Daoy (cell line): Measurements from ENCODE around the gene DEFB110. TPM values are rescaled to one million over a fixed set of nuclear protein-coding genes. Genes with fewer than 3 reads are reported as not detected.

Source experiments
- DNase-seq: peaks from one replicate; pipeline ENCODE4 v3.0.0-alpha.2; 2015; ENCODE audit warnings: low read depth
- total RNA-seq: library from RNA; depleted of rRNA; stranded (reverse); fragments of >200 nt; shearing (Covaris generic); gene quantifications from 2 replicates; pipeline ENCODE4 v1.2.3, GENCODE V29; 2014; rRNA removed

Gene DEFB110
- not detected in 2 replicates for total RNA-seq

DNA sequence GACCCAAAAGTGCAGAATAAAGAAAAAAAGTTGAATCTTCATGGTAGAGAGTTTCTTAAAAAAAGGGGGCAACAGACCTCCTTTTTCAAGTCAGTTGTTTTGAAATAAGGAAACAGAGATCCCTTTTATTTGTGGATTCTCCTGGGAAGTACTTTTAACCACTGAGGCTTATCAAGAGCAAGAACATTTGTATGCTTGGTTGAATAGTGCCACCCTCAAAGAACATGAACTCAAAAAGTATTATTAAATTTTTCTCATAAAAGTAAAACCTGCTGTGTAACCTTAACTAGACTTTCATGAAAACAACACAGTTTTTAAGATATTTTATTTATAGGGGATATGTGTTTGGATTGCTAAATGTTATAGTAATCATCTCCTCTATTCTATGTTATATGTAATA lies at the start of gene DEFB110:
Gene DEFB110, minus strand, starts transcription at position 101 of the 400 bp plus-strand sequence. Its CDS starts 59 bp downstream, at position 42.
- no peak for DNase-seq

- no peak for DNase-seq
Measured at GRCh38 chr6:50070101-50070500, 48.3 kb upstream of the DEFB110 start.

- no peak for DNase-seq
Measured at GRCh38 chr6:50062051-50062450, 40.3 kb upstream of the DEFB110 start.

GRCh38 chr6:50056242-50056641 lies 34.4 kb upstream of the DEFB110 start:
- DNase-seq: no peak

- no peak for DNase-seq
Measured at GRCh38 chr6:50049829-50050228, 28.0 kb upstream of the DEFB110 start, which contains the start of gene DEFB112. Gene DEFB112, minus strand, starts transcription at chr6:50049929. Its CDS starts 60 bp downstream, at chr6:50049869.

DNA sequence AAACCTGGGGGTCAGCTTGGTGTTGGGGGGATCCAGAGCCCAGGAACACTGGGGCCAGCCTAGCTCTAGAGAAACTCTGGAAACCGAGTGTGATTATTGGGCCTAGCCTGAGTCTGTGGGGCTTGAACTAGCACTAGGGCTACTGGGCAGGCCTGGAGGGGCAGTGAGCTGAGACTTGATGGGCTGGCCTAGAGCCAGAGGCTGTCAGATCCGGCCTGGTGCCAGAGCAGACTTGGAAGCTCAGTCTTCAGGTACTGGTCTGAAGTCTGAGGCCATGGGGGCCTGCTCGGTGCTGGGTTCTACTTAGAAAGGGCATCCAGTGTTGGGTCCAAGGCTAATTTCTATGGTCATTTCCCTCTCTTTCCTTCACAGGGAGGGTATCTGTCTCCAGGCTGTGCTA lies 25.2 kb upstream of the DEFB110 start:
- no peak for DNase-seq

GRCh38 chr6:50030777-50031562 lies 9.2 kb upstream of the DEFB110 start:
- peak; percentile 49 for DNase-seq

- DNase-seq: no peak
Measured at GRCh38 chr6:50030350-50030749, 8.6 kb upstream of the DEFB110 start.

DNA sequence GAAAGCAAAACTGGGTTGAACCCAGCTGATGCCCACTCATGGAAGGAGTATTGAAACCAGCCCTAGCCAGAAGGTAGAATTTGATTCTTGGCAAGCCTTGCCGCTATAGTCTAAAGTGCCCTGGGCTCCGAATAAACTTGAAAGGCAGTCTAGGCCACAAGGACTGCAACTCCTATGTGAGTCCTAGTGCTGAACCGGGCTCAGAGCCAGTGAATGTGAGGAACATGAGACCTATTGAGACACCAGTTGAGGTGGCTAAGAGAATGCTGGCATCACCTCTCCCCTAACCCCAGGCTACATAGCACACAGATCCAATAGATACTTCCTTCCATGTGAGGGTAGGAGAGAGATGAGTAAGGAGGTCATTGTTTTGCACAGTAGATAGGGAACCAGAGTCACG lies 3.5 kb upstream of the DEFB110 start:
- DNase-seq: no peak

GRCh38 chr6:50007819-50008218 lies 14.0 kb downstream of the DEFB110 start:
- DNase-seq: peak; percentile 11

GRCh38 chr6:50003139-50003538 lies 18.7 kb downstream of the DEFB110 start:
- no peak for DNase-seq

GRCh38 chr6:49995278-49995677 lies 26.5 kb downstream of the DEFB110 start:
- DNase-seq: no peak

GRCh38 chr6:49988900-49989299 lies 32.9 kb downstream of the DEFB110 start:
- no peak for DNase-seq

DNA sequence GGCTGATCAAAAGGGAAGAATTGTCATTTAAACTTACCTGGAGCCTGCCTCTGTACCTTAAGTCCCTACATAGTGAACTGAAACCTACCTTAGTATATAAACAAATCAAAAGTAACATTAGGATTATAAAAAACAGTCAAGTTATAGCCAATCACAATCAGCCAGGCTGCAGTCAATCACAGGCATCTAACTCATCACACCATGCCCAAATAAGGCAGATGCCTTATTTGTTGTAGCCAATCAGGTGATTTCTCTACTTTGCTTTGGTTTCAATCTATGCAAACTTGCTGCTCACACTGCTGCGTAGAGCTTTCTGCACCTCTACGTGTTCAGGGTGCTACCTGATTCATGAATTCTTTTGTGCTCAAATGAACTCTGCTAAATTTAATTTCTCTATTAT lies 34.0 kb downstream of the DEFB110 start:
- DNase-seq: no peak

DNA sequence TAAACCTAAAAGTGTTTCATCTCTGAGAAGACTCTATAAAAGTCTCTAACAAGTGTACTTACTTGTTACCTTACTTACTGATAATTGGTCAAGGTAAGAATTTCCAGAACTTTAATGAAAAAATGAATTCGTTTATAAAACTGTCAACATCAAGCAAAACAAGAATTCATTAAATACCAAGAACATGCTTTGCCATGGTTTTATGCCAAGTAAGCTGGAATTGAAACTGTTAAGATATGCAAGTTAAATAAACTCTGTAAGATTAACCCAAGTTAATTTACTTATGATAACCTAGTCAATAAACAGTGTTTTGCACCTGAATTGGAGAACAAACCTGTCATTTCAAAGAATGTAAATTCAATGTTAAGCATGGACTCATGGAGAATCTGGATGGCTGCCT lies 35.2 kb downstream of the DEFB110 start:
- DNase-seq: no peak

- DNase-seq: no peak
Measured at GRCh38 chr6:49982046-49982445, 39.7 kb downstream of the DEFB110 start.

DNA sequence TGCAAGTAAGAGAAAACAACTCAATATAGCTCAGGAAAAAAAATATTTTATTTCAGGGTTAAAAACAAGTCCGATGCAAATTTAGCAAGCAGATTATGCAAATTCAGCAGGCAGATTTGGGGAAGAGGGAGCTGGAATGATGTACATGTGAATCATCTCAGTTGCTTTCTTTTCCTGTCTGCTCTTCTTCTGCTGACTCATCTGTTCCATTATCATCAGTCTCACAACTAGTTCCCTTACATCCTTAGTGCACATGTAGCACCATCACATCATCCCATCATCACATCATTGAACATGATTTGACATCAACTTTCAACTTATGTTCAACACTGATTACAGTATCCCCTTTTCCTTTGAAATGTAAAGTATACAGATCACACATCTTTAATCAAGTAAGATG lies 40.9 kb downstream of the DEFB110 start:
- DNase-seq: no peak

DNA sequence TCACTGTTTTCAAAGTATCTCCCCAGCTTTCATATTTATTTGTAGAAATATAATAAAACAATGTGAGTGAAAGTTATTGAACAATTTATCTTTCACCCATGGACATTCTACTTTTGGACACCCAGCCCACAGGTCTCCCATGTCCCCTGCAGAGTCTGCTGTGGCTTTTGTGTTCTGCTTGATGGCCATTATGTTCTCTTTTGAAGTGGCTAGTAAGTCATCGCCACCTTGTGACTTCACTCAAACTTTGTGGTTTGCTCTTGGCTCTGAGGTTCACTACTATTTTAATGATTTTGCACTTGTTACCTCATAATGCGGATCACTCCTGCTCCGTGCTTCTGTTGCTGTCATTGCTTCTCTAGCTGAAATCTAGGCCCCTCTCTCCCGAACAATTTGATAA lies 42.2 kb downstream of the DEFB110 start:
- DNase-seq: peak; percentile 2

DNA sequence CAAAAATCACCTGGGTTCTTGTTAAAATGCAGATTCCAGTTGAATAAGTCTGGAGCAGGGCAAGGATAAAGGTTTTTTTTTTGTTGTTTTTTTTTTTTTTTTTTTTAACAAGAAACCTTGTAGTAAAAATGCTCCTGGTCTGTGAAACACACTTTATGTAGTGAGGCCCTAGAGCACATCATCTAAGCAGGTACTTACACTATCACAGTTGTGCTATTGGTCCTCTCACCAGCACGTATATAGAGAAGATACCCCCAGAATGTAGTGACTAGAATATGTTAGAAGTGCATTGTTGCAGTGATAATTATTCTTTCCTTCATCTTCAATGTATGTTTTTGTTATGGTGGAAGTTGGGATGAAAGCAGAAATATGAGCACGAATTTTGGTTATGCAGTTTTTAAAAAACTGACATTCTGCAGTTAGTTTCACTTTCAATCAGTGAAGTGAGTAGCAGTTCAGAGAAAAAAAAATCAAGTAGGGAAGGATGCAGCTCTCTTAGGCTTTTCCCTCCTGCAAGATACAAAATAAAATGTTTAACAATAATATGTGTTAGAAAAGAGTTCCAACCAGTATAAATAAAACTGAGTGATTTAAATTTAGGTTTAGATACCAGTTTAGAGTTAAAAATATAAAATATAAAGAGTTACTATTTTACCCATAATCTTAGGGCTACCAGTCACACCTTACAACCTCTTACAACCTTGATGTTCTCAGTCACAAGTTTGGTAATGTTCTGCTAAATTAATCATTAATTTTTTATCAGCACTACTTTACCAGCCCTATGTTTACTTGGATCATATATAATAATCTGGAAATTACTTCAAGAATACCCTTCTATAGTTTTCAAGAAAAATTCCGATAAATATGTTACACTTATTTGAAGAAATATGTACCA lies 43.2 kb downstream of the DEFB110 start:
- no peak for DNase-seq

DNA sequence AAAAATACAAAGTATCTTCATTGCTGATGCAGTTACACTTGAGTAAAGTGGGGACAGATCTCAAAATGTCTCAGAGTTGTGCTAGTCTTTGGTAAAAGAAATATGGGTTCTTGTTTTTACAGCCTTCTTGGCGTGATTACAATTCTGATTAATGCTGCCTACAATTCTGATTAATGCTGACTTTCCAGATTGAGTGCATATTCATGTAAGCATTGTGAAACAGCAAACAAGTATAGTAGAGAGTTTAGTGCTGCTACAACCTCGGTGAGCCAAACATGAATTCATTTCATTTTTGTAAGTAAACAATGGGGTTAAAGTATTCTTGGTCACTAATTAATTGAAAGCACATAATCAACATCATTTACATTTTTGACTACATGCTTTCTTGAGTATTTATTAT lies 52.2 kb downstream of the DEFB110 start, which contains the start of gene DEFB113:
Gene DEFB113, minus strand, starts transcription at position 21 of the 400 bp plus-strand sequence. Its CDS starts 0 bp downstream, at position 21.
- no peak for DNase-seq
